GM21619 (cell line): ENCODE data around the gene PDXK.

Experiments used
- ATAC-seq: cut with Tn5 transposase; IDR thresholded peaks from one replicate; pipeline ENCODE4 v1.9.1; 2021; ENCODE audit not compliant: unreplicated experiment

The PDXK gene

GRCh38 chr21:43762303-43763128, 43.6 kb downstream of the PDXK start:
- no peak for ATAC-seq

- ATAC-seq: no peak
Observed at GRCh38 chr21:43763901-43764523, 45.1 kb downstream of the PDXK start.

- ATAC-seq: no peak
Observed at GRCh38 chr21:43764576-43765495, 45.9 kb downstream of the PDXK start.

GRCh38 chr21:43766734-43767497, 48.0 kb downstream of the PDXK start:
- no peak for ATAC-seq

GRCh38 chr21:43767498-43767983, 48.6 kb downstream of the PDXK start:
- no peak for ATAC-seq

GRCh38 chr21:43767984-43768867, 49.3 kb downstream of the PDXK start:
- ATAC-seq: no peak

- ATAC-seq: no peak
Observed at GRCh38 chr21:43768868-43769167, 49.9 kb downstream of the PDXK start.

GRCh38 chr21:43769325-43769958, 50.5 kb downstream of the PDXK start:
- no peak for ATAC-seq

- no peak for ATAC-seq
Observed at GRCh38 chr21:43770066-43770655, 51.2 kb downstream of the PDXK start.

GRCh38 chr21:43771199-43771675, 52.3 kb downstream of the PDXK start:
- no peak for ATAC-seq

- ATAC-seq: no peak
Observed at GRCh38 chr21:43771698-43772424, 52.9 kb downstream of the PDXK start.

- ATAC-seq: no peak
Observed at GRCh38 chr21:43772425-43772821, 53.5 kb downstream of the PDXK start.

GRCh38 chr21:43774163-43774562, 55.2 kb downstream of the PDXK start:
- no peak for ATAC-seq

GRCh38 chr21:43775190-43775589, 56.3 kb downstream of the PDXK start:
- no peak for ATAC-seq

GRCh38 chr21:43775795-43776430, 57.0 kb downstream of the PDXK start, which contains the start of gene CSTB:
Gene CSTB (minus strand): TSS chr21:43776308. CDS start chr21:43776269, 39 bp downstream.
- peak; percentile 52 for ATAC-seq

- ATAC-seq: no peak
Observed at GRCh38 chr21:43777953-43778352, 59.0 kb downstream of the PDXK start.
